ENCODE measurements around the gene GFI1B.

GFI1B gene

GRCh38 chr9:132970324-132971062 lies 8.0 kb upstream of the GFI1B start:
- Histone ChIP-seq H3K27me3 (replicated peaks; ENCODE audit: control insufficient read depth, insufficient read depth, low read length) (peaks cover 57% of the 10 kb centered on the region), H3K9ac (ENCODE audit: low read length) (no peak overlapping the region)
- DNase-seq (ENCODE audit: low read depth): no peak

GRCh38 chr9:132973166-132973565 lies 5.3 kb upstream of the GFI1B start:
- Histone ChIP-seq H3K4me1 (ENCODE audit: control insufficient read depth, insufficient read depth, low read length) (peaks cover 3% of the 10 kb centered on the region), H3K27me3 (replicated peaks; ENCODE audit: control insufficient read depth, insufficient read depth, low read length) (peaks cover 51% of the 10 kb centered on the region), H3K36me3 (ENCODE audit: control insufficient read depth, insufficient read depth, low read length, severe bottlenecking) (no peaks in the 10 kb centered on the region), H3K9me3 (ENCODE audit: control insufficient read depth, low read length) (no peaks in the 10 kb centered on the region), H3K9ac (ENCODE audit: low read length) (no peak overlapping the region), H3K4me3 (ENCODE audit: low read length) (no peak overlapping the region)
- DNase-seq (ENCODE audit: low read depth): no peak

More at GRCh38 chr9:132970324-132971062, 8.0 kb upstream of the GFI1B start:
- H3K4me1 ChIP-seq (ENCODE audit: control insufficient read depth, insufficient read depth, low read length): peaks cover 3% of the 10 kb centered on the region
- no peaks in the 10 kb centered on the region for H3K9me3 ChIP-seq (ENCODE audit: control insufficient read depth, low read length)
- H3K4me3 ChIP-seq (ENCODE audit: low read length): no peak overlapping the region
- no peaks in the 10 kb centered on the region for H3K36me3 ChIP-seq (ENCODE audit: control insufficient read depth, insufficient read depth, low read length, severe bottlenecking)

GRCh38 chr9:132973713-132974112 lies 4.8 kb upstream of the GFI1B start:
- no peak overlapping the region for H3K4me3 ChIP-seq (ENCODE audit: low read length)
- DNase-seq (ENCODE audit: low read depth): no peak
- H3K36me3 ChIP-seq (ENCODE audit: control insufficient read depth, insufficient read depth, low read length, severe bottlenecking): no peaks in the 10 kb centered on the region
- H3K9ac ChIP-seq (ENCODE audit: low read length): no peak overlapping the region
- peaks cover 54% of the 10 kb centered on the region for H3K27me3 ChIP-seq (replicated peaks; ENCODE audit: control insufficient read depth, insufficient read depth, low read length)
- no peaks in the 10 kb centered on the region for H3K9me3 ChIP-seq (ENCODE audit: control insufficient read depth, low read length)
- peaks cover 3% of the 10 kb centered on the region for H3K4me1 ChIP-seq (ENCODE audit: control insufficient read depth, insufficient read depth, low read length)

- H3K36me3 ChIP-seq (ENCODE audit: control insufficient read depth, insufficient read depth, low read length, severe bottlenecking): no peaks in the 10 kb centered on the region
- H3K27me3 ChIP-seq (replicated peaks; ENCODE audit: control insufficient read depth, insufficient read depth, low read length): peaks cover 60% of the 10 kb centered on the region
- no peak for DNase-seq (ENCODE audit: low read depth)
Measured at GRCh38 chr9:132975961-132976360, 2.5 kb upstream of the GFI1B start.

GRCh38 chr9:132976571-132976970 lies 1.9 kb upstream of the GFI1B start:
- Histone ChIP-seq H3K27me3 (replicated peaks; ENCODE audit: control insufficient read depth, insufficient read depth, low read length) (peaks cover 60% of the 10 kb centered on the region), H3K4me1 (ENCODE audit: control insufficient read depth, insufficient read depth, low read length) (peaks cover 12% of the 10 kb centered on the region), H3K36me3 (ENCODE audit: control insufficient read depth, insufficient read depth, low read length, severe bottlenecking) (no peaks in the 10 kb centered on the region), H3K9ac (ENCODE audit: low read length) (no peak overlapping the region), H3K4me3 (ENCODE audit: low read length) (no peak overlapping the region), H3K9me3 (ENCODE audit: control insufficient read depth, low read length) (no peaks in the 10 kb centered on the region)
- DNase-seq (ENCODE audit: low read depth): no peak

More at GRCh38 chr9:132975961-132976360, 2.5 kb upstream of the GFI1B start:
- no peak overlapping the region for H3K9ac ChIP-seq (ENCODE audit: low read length)
- H3K4me3 ChIP-seq (ENCODE audit: low read length): no peak overlapping the region
- peaks cover 12% of the 10 kb centered on the region for H3K4me1 ChIP-seq (ENCODE audit: control insufficient read depth, insufficient read depth, low read length)
- no peaks in the 10 kb centered on the region for H3K9me3 ChIP-seq (ENCODE audit: control insufficient read depth, low read length)

- Histone ChIP-seq H3K9me3 (ENCODE audit: control insufficient read depth, low read length) (no peaks in the 10 kb centered on the region), H3K27me3 (replicated peaks; ENCODE audit: control insufficient read depth, insufficient read depth, low read length) (peaks cover 68% of the 10 kb centered on the region), H3K36me3 (ENCODE audit: control insufficient read depth, insufficient read depth, low read length, severe bottlenecking) (no peaks in the 10 kb centered on the region), H3K4me1 (ENCODE audit: control insufficient read depth, insufficient read depth, low read length) (peaks cover 9% of the 10 kb centered on the region), H3K9ac (ENCODE audit: low read length) (no peak overlapping the region), H3K4me3 (ENCODE audit: low read length) (no peak overlapping the region)
- no peak for DNase-seq (ENCODE audit: low read depth)
Measured at GRCh38 chr9:132978112-132978450, 413 bp upstream of the GFI1B start.

- DNase-seq (ENCODE audit: low read depth): no peak
- H3K27me3 ChIP-seq (replicated peaks; ENCODE audit: control insufficient read depth, insufficient read depth, low read length): peaks cover 67% of the 10 kb centered on the region
Measured at GRCh38 chr9:132980157-132980556, 1.7 kb downstream of the GFI1B start.

GRCh38 chr9:132982458-132982857 lies 4.0 kb downstream of the GFI1B start:
- DNase-seq (ENCODE audit: low read depth): no peak
- Histone ChIP-seq H3K9ac (ENCODE audit: low read length) (no peak overlapping the region), H3K27me3 (replicated peaks; ENCODE audit: control insufficient read depth, insufficient read depth, low read length) (peaks cover 72% of the 10 kb centered on the region), H3K36me3 (ENCODE audit: control insufficient read depth, insufficient read depth, low read length, severe bottlenecking) (no peaks in the 10 kb centered on the region), H3K9me3 (ENCODE audit: control insufficient read depth, low read length) (no peaks in the 10 kb centered on the region), H3K4me1 (ENCODE audit: control insufficient read depth, insufficient read depth, low read length) (peaks cover 9% of the 10 kb centered on the region), H3K4me3 (ENCODE audit: low read length) (no peak overlapping the region)

More at GRCh38 chr9:132980157-132980556, 1.7 kb downstream of the GFI1B start:
- Histone ChIP-seq H3K36me3 (ENCODE audit: control insufficient read depth, insufficient read depth, low read length, severe bottlenecking) (no peaks in the 10 kb centered on the region), H3K9me3 (ENCODE audit: control insufficient read depth, low read length) (no peaks in the 10 kb centered on the region), H3K4me1 (ENCODE audit: control insufficient read depth, insufficient read depth, low read length) (peaks cover 9% of the 10 kb centered on the region), H3K9ac (ENCODE audit: low read length) (no peak overlapping the region), H3K4me3 (ENCODE audit: low read length) (no peak overlapping the region)

GRCh38 chr9:132983491-132984201 lies 5.2 kb downstream of the GFI1B start:
- no peak overlapping the region for H3K9ac ChIP-seq (ENCODE audit: low read length)
- H3K4me1 ChIP-seq (ENCODE audit: control insufficient read depth, insufficient read depth, low read length): peaks cover 9% of the 10 kb centered on the region
- no peaks in the 10 kb centered on the region for H3K9me3 ChIP-seq (ENCODE audit: control insufficient read depth, low read length)
- DNase-seq (ENCODE audit: low read depth): no peak
- no peaks in the 10 kb centered on the region for H3K36me3 ChIP-seq (ENCODE audit: control insufficient read depth, insufficient read depth, low read length, severe bottlenecking)
- H3K4me3 ChIP-seq (ENCODE audit: low read length): no peak overlapping the region
- H3K27me3 ChIP-seq (replicated peaks; ENCODE audit: control insufficient read depth, insufficient read depth, low read length): peaks cover 73% of the 10 kb centered on the region

GRCh38 chr9:132984202-132985070 lies 5.9 kb downstream of the GFI1B start:
- H3K9ac ChIP-seq (ENCODE audit: low read length): no peak overlapping the region
- no peak for DNase-seq (ENCODE audit: low read depth)
- no peak overlapping the region for H3K4me3 ChIP-seq (ENCODE audit: low read length)
- H3K9me3 ChIP-seq (ENCODE audit: control insufficient read depth, low read length): no peaks in the 10 kb centered on the region
- H3K36me3 ChIP-seq (ENCODE audit: control insufficient read depth, insufficient read depth, low read length, severe bottlenecking): no peaks in the 10 kb centered on the region
- peaks cover 8% of the 10 kb centered on the region for H3K4me1 ChIP-seq (ENCODE audit: control insufficient read depth, insufficient read depth, low read length)
- peaks cover 75% of the 10 kb centered on the region for H3K27me3 ChIP-seq (replicated peaks; ENCODE audit: control insufficient read depth, insufficient read depth, low read length)

GRCh38 chr9:132985071-132985350 lies 6.5 kb downstream of the GFI1B start:
- Histone ChIP-seq H3K9ac (ENCODE audit: low read length) (no peak overlapping the region), H3K4me3 (ENCODE audit: low read length) (no peak overlapping the region), H3K27me3 (replicated peaks; ENCODE audit: control insufficient read depth, insufficient read depth, low read length) (peaks cover 71% of the 10 kb centered on the region), H3K4me1 (ENCODE audit: control insufficient read depth, insufficient read depth, low read length) (peaks cover 4% of the 10 kb centered on the region), H3K9me3 (ENCODE audit: control insufficient read depth, low read length) (no peaks in the 10 kb centered on the region), H3K36me3 (ENCODE audit: control insufficient read depth, insufficient read depth, low read length, severe bottlenecking) (no peaks in the 10 kb centered on the region)
- DNase-seq (ENCODE audit: low read depth): no peak
